Stimulated activated CD4-positive, alpha-beta T cell treated with anti-CD3 and anti-CD28 coated beads, Interleukin-12 subunit alpha, Interleukin-12 subunit beta, amount 100 ng/mL, for 4 hours (primary cell): ENCODE measurements around the gene FAM13C.
"Not testable (repeated sequence)": the region's sequence is repeated elsewhere in the genome, so short reads cannot be mapped to it uniquely, and the experiment has no call there.

Experiments
- DNase-seq: peaks from one replicate; pipeline ENCODE4 v3.0.0-alpha.2; 2020

FAM13C gene

GRCh38 chr10:59223597-59223996 is 138.8 kb downstream of the FAM13C start:
- not testable (repeated sequence) for DNase-seq

- no peak for DNase-seq
Measured at GRCh38 chr10:59222788-59223187, 139.6 kb downstream of the FAM13C start.

GRCh38 chr10:59216178-59216869 is 146.0 kb downstream of the FAM13C start:
- DNase-seq, result no peak

GRCh38 chr10:59214160-59214559 is 148.2 kb downstream of the FAM13C start:
- DNase-seq, result no peak

GRCh38 chr10:59212301-59212798 is 150.0 kb downstream of the FAM13C start:
- DNase-seq, result no peak

GRCh38 chr10:59206204-59206720 is 156.1 kb downstream of the FAM13C start:
- DNase-seq, result no peak
